Upper lobe of right lung (tissue), 1 donor: ENCODE measurements around the gene ESRRB. TPM values are rescaled to one million over a fixed set of nuclear protein-coding genes. Genes with fewer than 3 reads are reported as not detected.

Source experiments
- ATAC-seq: fragments of 200-7000 bp; cut with Tn5 transposase; one replicate; pipeline ENCODE4 v1.9.1; 2020; ENCODE audit warnings: mild to moderate bottlenecking, moderate library complexity
- DNase-seq: peaks from one replicate; pipeline ENCODE4 v3.0.0-alpha.2; 2020
- H3K27ac ChIP-seq: fragments of 200-600 bp; one replicate; pipeline ENCODE4 v1.8.0; 2022
- H3K27me3 ChIP-seq: fragments of 200-600 bp; one replicate; pipeline ENCODE4 v1.8.0; 2022; ENCODE audit warnings: mild to moderate bottlenecking
- H3K36me3 ChIP-seq: fragments of 200-600 bp; one replicate; pipeline ENCODE4 v1.8.0; 2022
- H3K4me1 ChIP-seq: fragments of 200-600 bp; one replicate; pipeline ENCODE4 v1.8.0; 2022
- H3K4me3 ChIP-seq: fragments of 200-600 bp; one replicate; pipeline ENCODE4 v1.8.0; 2022; ENCODE audit warnings: mild to moderate bottlenecking
- H3K9me3 ChIP-seq: fragments of 200-600 bp; one replicate; pipeline ENCODE4 v1.8.0; 2022
- intact Hi-C: fragments of 100-400 bp; cut with DNase I; formaldehyde crosslinking; loops from one replicate; pipeline ENCODE4 v1.11.0; 2022
- total RNA-seq: library from RNA; stranded (reverse); fragmentation: NEBNext Ultra II Directional; extraction: Animal tissue kit (Norgen Biotek cat#: 25700); gene quantifications from one replicate; pipeline ENCODE4 v1.2.1, GENCODE V29; 2021
- TF ChIP-seq, protein P1 (sequence below): fragments of 200-600 bp; IDR thresholded peaks from one replicate; pipeline ENCODE4 v1.8.0; 2022; ENCODE audit warnings: antibody characterized with exemption
- donor health status: DM: no; HTN: yes; CAD: no; lungs with severe emphysema.

The ESRRB gene
- total RNA-seq, 1 donor from 2014 or later: not detected

DNA sequence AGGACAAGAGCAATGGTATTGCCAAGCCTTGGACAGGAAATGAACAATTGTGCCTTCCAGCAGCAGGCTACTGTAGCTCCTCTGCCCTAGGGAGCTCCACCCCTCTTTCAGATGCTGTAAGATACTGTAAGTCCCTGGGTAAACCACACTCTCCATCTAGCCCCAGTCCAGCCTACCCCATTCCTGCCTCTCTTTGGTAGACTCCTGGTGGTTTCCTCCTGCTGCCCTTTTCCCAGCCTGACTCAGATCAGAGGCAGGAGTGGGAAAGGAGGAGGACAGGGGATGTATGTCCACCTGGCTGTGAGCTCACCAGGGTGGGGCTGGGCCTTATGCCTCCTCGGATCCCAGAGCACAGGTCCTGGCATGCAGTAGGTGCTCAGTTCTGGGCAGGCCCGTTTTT, 174.6 kb downstream of the ESRRB start:
- no peaks in the 10 kb centered on the region for H3K27me3 ChIP-seq
- no peaks in the 10 kb centered on the region for H3K4me1 ChIP-seq
- DNase-seq (no peak), ATAC-seq (no peak)
- TF ChIP-seq, protein P1, sequence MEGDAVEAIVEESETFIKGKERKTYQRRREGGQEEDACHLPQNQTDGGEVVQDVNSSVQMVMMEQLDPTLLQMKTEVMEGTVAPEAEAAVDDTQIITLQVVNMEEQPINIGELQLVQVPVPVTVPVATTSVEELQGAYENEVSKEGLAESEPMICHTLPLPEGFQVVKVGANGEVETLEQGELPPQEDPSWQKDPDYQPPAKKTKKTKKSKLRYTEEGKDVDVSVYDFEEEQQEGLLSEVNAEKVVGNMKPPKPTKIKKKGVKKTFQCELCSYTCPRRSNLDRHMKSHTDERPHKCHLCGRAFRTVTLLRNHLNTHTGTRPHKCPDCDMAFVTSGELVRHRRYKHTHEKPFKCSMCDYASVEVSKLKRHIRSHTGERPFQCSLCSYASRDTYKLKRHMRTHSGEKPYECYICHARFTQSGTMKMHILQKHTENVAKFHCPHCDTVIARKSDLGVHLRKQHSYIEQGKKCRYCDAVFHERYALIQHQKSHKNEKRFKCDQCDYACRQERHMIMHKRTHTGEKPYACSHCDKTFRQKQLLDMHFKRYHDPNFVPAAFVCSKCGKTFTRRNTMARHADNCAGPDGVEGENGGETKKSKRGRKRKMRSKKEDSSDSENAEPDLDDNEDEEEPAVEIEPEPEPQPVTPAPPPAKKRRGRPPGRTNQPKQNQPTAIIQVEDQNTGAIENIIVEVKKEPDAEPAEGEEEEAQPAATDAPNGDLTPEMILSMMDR: no peak
- no peaks in the 10 kb centered on the region for H3K9me3 ChIP-seq
- intact Hi-C loops: no loop called here
- no peaks in the 10 kb centered on the region for H3K36me3 ChIP-seq
- H3K4me3 ChIP-seq: no peak overlapping the region
- H3K27ac ChIP-seq: no peak overlapping the region

DNA sequence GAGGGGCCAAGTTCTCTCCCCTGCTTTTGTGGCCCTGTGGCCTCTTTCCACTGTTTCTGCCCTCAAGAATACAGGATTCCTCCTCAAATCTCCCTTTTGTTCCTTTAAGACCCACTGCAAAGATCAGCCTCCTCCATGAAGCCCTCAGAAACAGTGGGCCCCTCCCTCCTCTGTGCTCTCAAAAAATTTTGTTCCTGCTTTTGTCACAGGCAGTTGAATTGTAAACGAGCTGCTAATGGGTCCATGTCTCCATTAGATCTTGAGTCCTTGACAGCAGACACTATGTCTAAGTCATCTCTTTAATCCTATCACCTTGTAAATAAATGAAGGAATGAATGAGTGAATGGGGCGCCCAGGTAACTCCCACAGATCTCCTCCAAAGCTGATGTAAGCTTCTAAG, 175.2 kb downstream of the ESRRB start:
- no peaks in the 10 kb centered on the region for H3K36me3 ChIP-seq
- TF ChIP-seq, protein P1: no peak
- no peaks in the 10 kb centered on the region for H3K27me3 ChIP-seq
- no peak for ATAC-seq
- H3K4me3 ChIP-seq: no peak overlapping the region
- H3K9me3 ChIP-seq: no peaks in the 10 kb centered on the region
- H3K27ac ChIP-seq: no peak overlapping the region
- intact Hi-C loops: no loop called here
- DNase-seq: no peak
- H3K4me1 ChIP-seq: no peaks in the 10 kb centered on the region

Other genes starting within 250 kb of the ESRRB start
- 46.5 TPM for gene GPATCH2L, start 224.2 kb upstream of the ESRRB start, total RNA-seq